ENCODE data around the gene SNF8.

SNF8 gene

DNA sequence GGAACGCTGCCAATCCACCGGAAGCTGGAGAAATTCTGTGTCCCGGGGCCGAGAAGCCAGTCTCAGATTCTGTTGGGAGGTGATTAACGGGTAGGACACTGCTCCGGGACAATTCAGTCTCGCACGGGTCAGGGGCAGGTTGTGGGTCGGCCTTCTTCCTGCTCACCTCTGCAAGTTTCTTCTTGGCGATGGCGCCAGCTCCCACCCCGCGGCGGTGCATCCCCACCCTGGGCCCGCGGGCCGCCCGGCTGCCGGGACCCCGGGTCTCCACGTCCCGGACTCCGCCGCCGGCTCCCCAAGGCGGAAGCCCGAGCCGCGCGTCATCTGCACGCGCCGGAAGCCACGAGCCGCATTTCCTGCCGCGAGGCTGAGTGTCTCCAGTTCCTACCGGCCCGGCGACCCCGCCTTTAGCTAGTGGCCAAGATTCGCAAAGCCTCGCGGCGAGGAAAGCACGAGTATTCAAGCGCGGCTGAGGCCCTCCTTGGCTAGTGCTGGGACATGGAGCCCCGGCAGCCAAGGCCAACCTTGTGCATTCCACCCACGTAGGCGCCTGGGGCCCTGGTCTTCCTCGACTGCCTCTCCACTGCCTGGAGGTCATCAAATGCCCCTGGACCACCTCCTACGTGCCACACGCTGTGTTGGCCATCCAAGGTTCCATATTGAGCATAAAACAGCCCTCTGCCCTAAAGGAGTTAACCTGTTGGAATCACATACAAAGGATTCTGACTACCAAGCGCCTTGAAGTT is at the start of gene SNF8 (continued):
- TF ChIP-seq KLF1 (tag by site-specific recombination; IDR thresholded peaks at IDR 0.05) (peak; percentile 35; the same call in 1 of the 2 replicates), ZNF501 (tag by site-specific recombination; IDR thresholded peaks at IDR 0.05) (no peak), ZNF366 (tag by site-specific recombination; conservative IDR thresholded peaks at IDR 0.05) (no peak), ZNF837 (tag by site-specific recombination; IDR thresholded peaks at IDR 0.05) (no peak), ZXDB (tag by site-specific recombination; IDR thresholded peaks at IDR 0.05) (peak; percentile 72; the same call in 1 of the 2 replicates), BCL11A (tag by site-specific recombination; IDR thresholded peaks at IDR 0.05; ENCODE audit: low read depth) (no peak), ZNF707 (tag by site-specific recombination; IDR thresholded peaks at IDR 0.05) (no peak), ZNF214 (tag by site-specific recombination; IDR thresholded peaks at IDR 0.05; ENCODE audit: borderline replicate concordance) (no peak), ZNF239 (tag by site-specific recombination; IDR thresholded peaks at IDR 0.05) (no peak), ZFHX2 (tag by site-specific recombination; conservative IDR thresholded peaks at IDR 0.05) (peak; percentile 64), ZBTB48 (tag by site-specific recombination; IDR thresholded peaks at IDR 0.05) (no peak), SP7 (tag by site-specific recombination; IDR thresholded peaks at IDR 0.05) (peak; percentile 65), ZNF433 (tag by site-specific recombination; IDR thresholded peaks at IDR 0.05; ENCODE audit: low read depth) (no peak), ZSCAN16 (tag by site-specific recombination; IDR thresholded peaks at IDR 0.05) (no peak), EGR2 (tag by site-specific recombination; IDR thresholded peaks at IDR 0.05; ENCODE audit: low read depth) (peak; percentile 60; the same call in 1 of the 2 replicates), ZNF624 (tag by site-specific recombination; IDR thresholded peaks at IDR 0.05) (no peak), ZNF600 (tag by site-specific recombination; IDR thresholded peaks at IDR 0.05) (peak; percentile 43; the same call in 1 of the 2 replicates)
- TF ChIP-seq, protein P1, sequence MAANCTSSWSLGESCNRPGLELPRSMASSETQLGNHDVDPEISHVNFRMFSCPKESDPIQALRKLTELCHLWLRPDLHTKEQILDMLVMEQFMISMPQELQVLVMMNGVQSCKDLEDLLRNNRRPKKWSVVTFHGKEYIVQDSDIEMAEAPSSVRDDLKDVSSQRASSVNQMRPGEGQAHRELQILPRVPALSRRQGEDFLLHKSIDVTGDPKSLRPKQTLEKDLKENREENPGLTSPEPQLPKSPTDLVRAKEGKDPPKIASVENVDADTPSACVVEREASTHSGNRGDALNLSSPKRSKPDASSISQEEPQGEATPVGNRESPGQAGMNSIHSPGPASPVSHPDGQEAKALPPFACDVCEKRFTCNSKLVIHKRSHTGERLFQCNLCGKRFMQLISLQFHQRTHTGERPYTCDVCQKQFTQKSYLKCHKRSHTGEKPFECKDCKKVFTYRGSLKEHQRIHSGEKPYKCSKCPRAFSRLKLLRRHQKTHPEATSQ (tag by site-specific recombination; IDR thresholded peaks at IDR 0.05), result no peak
- TF ChIP-seq, protein P2, sequence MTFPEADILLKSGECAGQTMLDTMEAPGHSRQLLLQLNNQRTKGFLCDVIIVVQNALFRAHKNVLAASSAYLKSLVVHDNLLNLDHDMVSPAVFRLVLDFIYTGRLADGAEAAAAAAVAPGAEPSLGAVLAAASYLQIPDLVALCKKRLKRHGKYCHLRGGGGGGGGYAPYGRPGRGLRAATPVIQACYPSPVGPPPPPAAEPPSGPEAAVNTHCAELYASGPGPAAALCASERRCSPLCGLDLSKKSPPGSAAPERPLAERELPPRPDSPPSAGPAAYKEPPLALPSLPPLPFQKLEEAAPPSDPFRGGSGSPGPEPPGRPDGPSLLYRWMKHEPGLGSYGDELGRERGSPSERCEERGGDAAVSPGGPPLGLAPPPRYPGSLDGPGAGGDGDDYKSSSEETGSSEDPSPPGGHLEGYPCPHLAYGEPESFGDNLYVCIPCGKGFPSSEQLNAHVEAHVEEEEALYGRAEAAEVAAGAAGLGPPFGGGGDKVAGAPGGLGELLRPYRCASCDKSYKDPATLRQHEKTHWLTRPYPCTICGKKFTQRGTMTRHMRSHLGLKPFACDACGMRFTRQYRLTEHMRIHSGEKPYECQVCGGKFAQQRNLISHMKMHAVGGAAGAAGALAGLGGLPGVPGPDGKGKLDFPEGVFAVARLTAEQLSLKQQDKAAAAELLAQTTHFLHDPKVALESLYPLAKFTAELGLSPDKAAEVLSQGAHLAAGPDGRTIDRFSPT (tag by site-specific recombination; IDR thresholded peaks at IDR 0.05), result no peak
- TF ChIP-seq, protein P3, sequence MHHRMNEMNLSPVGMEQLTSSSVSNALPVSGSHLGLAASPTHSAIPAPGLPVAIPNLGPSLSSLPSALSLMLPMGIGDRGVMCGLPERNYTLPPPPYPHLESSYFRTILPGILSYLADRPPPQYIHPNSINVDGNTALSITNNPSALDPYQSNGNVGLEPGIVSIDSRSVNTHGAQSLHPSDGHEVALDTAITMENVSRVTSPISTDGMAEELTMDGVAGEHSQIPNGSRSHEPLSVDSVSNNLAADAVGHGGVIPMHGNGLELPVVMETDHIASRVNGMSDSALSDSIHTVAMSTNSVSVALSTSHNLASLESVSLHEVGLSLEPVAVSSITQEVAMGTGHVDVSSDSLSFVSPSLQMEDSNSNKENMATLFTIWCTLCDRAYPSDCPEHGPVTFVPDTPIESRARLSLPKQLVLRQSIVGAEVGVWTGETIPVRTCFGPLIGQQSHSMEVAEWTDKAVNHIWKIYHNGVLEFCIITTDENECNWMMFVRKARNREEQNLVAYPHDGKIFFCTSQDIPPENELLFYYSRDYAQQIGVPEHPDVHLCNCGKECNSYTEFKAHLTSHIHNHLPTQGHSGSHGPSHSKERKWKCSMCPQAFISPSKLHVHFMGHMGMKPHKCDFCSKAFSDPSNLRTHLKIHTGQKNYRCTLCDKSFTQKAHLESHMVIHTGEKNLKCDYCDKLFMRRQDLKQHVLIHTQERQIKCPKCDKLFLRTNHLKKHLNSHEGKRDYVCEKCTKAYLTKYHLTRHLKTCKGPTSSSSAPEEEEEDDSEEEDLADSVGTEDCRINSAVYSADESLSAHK (tag by site-specific recombination; IDR thresholded peaks at IDR 0.05), result no peak
- TF ChIP-seq, protein P4, sequence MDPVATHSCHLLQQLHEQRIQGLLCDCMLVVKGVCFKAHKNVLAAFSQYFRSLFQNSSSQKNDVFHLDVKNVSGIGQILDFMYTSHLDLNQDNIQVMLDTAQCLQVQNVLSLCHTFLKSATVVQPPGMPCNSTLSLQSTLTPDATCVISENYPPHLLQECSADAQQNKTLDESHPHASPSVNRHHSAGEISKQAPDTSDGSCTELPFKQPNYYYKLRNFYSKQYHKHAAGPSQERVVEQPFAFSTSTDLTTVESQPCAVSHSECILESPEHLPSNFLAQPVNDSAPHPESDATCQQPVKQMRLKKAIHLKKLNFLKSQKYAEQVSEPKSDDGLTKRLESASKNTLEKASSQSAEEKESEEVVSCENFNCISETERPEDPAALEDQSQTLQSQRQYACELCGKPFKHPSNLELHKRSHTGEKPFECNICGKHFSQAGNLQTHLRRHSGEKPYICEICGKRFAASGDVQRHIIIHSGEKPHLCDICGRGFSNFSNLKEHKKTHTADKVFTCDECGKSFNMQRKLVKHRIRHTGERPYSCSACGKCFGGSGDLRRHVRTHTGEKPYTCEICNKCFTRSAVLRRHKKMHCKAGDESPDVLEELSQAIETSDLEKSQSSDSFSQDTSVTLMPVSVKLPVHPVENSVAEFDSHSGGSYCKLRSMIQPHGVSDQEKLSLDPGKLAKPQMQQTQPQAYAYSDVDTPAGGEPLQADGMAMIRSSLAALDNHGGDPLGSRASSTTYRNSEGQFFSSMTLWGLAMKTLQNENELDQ (tag by site-specific recombination; IDR thresholded peaks at IDR 0.05; ENCODE audit: low read depth), result no peak
- TF ChIP-seq, protein P5, sequence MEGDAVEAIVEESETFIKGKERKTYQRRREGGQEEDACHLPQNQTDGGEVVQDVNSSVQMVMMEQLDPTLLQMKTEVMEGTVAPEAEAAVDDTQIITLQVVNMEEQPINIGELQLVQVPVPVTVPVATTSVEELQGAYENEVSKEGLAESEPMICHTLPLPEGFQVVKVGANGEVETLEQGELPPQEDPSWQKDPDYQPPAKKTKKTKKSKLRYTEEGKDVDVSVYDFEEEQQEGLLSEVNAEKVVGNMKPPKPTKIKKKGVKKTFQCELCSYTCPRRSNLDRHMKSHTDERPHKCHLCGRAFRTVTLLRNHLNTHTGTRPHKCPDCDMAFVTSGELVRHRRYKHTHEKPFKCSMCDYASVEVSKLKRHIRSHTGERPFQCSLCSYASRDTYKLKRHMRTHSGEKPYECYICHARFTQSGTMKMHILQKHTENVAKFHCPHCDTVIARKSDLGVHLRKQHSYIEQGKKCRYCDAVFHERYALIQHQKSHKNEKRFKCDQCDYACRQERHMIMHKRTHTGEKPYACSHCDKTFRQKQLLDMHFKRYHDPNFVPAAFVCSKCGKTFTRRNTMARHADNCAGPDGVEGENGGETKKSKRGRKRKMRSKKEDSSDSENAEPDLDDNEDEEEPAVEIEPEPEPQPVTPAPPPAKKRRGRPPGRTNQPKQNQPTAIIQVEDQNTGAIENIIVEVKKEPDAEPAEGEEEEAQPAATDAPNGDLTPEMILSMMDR (tag by site-specific recombination; IDR thresholded peaks at IDR 0.05), result 0 out of 2 replicates have a peak, but pooled peaks have one; percentile 15
- TF ChIP-seq, protein P6, sequence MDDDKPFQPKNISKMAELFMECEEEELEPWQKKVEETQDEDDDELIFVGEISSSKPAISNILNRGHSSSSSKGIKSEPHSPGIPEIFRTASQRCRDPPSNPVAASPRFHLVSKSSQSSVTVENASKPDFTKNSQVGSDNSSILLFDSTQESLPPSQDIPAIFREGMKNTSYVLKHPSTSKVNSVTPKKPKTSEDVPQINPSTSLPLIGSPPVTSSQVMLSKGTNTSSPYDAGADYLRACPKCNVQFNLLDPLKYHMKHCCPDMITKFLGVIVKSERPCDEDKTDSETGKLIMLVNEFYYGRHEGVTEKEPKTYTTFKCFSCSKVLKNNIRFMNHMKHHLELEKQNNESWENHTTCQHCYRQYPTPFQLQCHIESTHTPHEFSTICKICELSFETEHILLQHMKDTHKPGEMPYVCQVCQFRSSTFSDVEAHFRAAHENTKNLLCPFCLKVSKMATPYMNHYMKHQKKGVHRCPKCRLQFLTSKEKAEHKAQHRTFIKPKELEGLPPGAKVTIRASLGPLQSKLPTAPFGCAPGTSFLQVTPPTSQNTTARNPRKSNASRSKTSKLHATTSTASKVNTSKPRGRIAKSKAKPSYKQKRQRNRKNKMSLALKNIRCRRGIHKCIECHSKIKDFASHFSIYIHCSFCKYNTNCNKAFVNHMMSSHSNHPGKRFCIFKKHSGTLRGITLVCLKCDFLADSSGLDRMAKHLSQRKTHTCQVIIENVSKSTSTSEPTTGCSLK (tag by site-specific recombination; IDR thresholded peaks at IDR 0.05), result no peak
- TF ChIP-seq, protein P7, sequence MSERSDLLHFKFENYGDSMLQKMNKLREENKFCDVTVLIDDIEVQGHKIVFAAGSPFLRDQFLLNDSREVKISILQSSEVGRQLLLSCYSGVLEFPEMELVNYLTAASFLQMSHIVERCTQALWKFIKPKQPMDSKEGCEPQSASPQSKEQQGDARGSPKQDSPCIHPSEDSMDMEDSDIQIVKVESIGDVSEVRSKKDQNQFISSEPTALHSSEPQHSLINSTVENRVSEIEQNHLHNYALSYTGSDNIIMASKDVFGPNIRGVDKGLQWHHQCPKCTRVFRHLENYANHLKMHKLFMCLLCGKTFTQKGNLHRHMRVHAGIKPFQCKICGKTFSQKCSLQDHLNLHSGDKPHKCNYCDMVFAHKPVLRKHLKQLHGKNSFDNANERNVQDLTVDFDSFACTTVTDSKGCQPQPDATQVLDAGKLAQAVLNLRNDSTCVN (tag by site-specific recombination; optimal IDR thresholded peaks at IDR 0.05), result peak; percentile 66

Data from HEK293 (cell line).